Posterior vena cava (tissue), 2 donors: ENCODE measurements around the gene RSPH10B2. TPM values are rescaled to one million over a fixed set of nuclear protein-coding genes. Genes with fewer than 3 reads are reported as not detected.
A peak's percentile ranks its signal among the peaks of the same experiment; 100 is the strongest.
"Not testable (repeated sequence)": the region's sequence is repeated elsewhere in the genome, so short reads cannot be mapped to it uniquely, and the experiment has no call there.

Experiments
- DNase-seq: peaks from one replicate; pipeline ENCODE4 v3.0.0-alpha.2; 2020; ENCODE audit warnings: low spot score
- intact Hi-C, 2 donors: fragments of 100-400 bp; cut with DNase I; formaldehyde crosslinking; loops; one replicate each; pipeline versions ENCODE4 v1.14.1 to v1.14.2; 2022 to 2023
- total RNA-seq, 2 donors: library from RNA; stranded (reverse); fragmentation: NEBNext Ultra II Directional; extraction: Animal tissue kit (Norgen Biotek cat#: 25700); gene quantifications; one replicate each; pipeline ENCODE4 v1.2.1, GENCODE V29; 2021
- donor health status: DM: yes; HTN: yes; CAD: no.
- donor health status: DM: yes; HTN: yes; CAD: no.

The RSPH10B2 gene
- total RNA-seq, 2 donors from 2014 or later, result 0.33 TPM; not detected in 1

DNA sequence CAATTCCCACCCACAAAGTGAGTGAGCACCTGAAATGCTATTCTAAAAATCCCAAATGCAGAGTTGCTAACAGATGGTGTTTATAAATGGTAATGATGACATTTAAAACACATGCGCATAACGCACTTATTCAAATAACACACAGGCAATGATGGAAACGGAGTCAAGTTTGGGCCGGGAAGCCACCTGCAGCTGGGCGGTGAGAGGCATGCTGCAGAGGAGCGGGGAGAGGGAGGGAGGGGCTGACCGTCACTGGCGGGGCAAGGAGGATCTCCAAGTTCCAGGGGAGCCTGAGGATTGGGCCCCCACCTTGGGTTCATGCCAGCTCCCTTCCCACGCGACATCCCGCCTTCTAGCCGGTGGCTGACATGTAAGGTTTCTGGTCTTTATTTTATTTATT is 7.3 kb downstream of the RSPH10B2 start:
- intact Hi-C loops, DNase-seq: not testable (repeated sequence)

DNA sequence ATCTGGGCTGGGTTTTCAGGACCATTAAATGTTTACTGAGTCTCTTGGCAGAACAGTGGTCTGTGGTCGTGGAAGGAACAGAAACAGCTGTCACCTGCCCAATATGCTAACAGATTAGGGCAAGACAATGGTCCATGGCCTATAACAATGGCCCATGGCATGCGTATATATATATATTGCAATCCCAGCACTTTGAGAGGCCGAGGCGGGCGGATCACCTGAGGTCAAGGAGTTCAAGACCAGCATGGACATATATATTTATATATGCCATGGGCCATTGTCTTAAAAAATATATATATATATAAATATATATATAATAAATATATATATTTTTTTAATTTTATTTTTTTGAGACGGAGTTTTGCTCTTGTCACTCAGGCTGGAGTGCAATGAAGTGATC is 27.7 kb downstream of the RSPH10B2 start:
- DNase-seq, intact Hi-C loops: not testable (repeated sequence)

DNA sequence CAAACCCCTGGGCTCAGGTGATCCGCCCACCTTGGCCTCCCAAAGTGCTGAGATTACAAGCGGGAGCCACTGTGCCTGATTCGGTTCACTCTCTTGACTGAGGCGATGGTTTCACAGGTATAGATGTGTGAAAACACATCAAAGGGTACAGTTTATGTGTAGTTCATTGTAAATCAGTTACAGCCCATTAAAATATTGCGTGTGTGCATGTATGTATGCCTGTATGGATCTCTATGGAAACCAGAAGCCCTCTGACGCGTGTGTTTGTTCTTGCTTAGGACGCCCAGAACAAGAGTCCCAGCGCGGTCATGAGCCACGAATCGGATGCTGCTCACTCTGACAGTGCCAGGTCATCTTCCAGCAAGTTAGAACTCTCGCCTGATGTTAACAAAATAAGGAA is 35.5 kb downstream of the RSPH10B2 start:
- intact Hi-C loops, DNase-seq: not testable (repeated sequence)

DNA sequence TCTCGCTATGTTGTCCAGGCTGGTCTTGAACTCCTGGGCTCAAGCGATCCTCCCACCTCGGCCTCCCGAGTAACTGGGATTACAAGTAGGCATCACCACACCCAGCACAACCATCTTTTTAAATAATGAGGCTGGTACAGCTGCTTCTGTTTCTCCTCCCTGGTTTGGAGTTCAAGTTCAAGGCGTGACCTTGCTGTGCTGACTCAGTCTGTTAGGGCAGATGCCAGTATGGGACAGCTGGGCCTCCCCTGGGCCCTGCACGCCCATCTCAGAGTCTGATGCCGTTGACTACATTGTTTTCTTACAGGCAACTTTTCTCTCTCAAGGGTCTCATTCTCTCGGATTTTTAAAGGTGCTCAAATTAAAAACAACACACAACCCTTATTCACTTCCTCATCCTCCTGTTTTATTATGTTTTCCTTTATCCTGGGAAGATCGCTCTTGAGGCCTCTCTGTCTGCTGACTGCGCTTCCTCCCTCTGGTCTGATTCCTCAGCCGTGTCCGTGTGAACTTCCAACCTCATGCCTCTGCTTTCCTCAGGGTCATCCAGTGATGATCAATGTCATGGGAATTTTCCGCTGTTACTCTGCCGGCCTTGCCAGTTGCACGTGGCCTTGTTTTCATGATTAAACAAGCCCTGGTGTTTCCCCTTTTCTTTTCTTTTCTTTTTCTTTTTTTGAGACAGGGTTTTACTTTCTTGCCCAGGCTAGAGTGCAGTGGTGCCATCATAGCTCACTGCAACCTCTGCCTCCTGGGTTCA is 38.4 kb downstream of the RSPH10B2 start:
- intact Hi-C loops, DNase-seq: not testable (repeated sequence)

DNA sequence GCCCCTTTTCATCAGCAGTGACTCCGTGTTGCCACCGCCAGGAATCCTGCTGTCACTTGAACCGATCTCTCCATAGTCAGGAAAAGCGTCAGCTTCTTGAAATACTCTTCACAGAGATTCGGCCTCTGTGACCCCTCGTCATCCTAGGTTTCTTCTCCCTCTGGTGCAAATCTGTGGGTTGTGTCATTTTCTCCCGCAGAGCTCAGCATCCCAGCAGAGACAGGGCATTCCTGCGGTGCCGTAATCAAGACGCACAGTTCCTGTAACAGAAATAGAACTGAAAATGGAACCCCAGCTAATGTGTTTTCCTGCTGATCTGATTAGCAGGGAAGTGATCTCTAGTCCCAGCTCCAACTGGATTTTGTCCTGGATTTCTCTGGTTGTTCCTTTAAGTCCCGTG is 40.4 kb downstream of the RSPH10B2 start:
- DNase-seq, intact Hi-C loops: not testable (repeated sequence)

DNA sequence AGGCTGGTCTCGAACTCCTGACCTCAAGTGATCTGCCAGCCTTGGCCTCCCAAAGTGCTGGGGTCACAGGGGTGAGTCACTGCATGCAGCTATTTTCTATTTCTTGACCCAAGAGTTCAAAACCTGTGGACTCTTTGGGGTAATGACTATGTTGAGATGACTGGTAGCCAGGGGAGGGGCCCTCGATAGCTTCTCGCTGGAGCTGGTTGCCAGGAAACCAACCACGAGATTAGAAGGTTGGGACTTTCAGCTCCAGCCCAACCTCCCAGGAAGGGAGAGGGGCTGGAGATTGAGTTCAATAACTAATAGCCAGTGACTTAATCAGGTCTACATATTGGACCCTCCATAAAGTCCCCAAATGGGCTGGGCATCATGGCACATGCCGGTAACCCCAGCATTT is 43.3 kb downstream of the RSPH10B2 start:
- intact Hi-C loops, result not testable (repeated sequence)

DNA sequence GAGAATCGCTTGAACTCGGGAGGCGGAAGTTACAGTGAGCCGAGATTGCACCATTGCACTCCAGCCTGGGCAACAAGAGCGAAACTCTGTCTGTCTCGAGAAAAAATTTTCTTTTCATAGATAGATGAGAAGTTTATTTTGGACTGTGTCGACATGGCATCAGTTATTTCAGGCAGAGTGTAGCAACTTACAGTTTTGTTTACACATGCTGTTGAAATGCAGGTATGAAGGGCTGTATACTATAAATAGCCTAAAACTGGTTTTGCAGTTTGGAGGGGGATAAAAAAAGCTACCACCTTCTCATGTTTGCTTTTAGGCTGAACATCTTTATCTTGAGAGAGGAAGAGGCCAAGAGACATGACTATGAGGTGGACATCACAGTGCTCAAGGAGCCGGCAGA is 44.1 kb downstream of the RSPH10B2 start:
- DNase-seq, intact Hi-C loops: not testable (repeated sequence)

More for the DNA sequence above, 43.3 kb downstream of the RSPH10B2 start:
- DNase-seq, result not testable (repeated sequence)

DNA sequence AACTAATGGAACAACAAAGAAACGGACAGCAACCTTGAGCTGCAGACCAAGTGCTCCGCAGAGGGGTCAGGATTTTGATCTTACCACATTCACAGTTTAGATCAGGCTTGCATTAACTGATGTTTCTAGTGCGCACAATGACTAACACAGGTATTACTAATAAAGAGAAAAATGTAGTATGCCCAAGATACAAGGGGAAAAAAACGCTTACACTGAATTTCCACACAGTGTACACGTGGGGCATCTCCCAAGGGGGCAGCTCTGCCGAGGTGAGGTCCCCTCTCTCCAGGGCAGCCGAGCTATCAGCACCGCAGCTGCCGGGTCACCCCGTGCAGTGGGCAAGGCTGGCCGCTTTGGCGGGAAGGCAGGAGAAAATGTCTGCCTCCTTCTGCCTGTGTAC is 46.0 kb downstream of the RSPH10B2 start:
- intact Hi-C loops, DNase-seq: not testable (repeated sequence)

DNA sequence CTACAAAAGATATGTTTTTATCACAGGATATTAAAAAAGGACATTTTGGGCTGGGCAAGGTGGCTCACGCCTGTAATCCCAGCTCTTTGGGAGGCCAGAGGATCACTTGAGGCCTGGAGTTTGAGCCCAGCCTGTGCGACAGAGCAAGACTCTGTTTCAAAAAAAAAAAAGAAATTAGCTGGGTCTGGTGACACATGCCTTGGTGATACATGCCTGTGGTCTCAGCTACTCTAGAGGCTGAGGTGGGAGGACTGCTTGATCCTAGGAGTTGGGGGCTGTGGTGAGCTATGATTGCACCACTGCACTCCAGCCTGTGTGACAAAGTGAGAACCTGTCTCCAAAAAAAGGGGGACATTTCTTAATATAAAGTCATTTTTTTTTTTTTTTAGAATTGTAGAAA is 46.4 kb downstream of the RSPH10B2 start:
- DNase-seq, intact Hi-C loops: not testable (repeated sequence)

DNA sequence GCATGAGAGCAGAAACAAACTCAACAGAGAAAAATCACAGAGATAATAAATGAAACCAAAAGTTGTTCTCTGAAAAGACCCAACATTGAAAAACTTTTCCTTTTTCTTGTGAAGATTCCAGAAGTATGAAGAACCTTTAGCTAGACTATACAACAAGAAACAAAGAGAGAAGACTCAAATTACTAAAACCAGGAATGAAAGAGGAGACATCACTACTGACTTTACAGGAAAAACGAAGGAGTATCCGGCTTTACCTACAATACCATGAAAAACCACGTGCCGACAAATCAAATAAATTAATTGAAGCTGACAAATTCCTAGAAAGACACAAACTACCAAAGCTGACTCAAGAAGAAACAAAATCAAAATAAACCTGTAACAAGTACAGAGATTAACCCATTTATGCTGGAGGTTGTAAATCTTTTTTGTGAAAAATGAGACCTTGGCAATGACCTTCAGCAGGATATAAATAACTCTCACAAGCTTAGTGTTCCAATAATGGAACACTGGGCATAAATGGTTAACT is 53.6 kb downstream of the RSPH10B2 start:
- intact Hi-C loops, DNase-seq: not testable (repeated sequence)

DNA sequence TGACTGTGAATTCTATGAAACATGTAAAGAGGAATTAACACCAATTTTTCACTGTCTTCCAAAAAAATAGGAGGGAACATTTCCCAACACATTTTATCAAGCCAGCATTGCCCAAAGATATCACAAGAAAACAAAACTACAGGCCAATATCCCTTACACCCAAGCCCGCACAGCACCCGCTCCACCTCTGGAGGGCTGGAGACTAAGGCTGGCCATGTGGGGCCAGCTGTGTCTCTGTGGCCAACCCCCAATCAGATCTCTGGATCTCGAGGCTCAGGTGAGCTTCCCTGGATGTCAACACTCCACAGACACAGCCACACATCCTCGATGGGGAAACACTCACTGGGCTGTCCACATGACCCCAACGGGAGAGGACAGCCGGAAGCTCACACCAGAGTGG is 54.1 kb downstream of the RSPH10B2 start:
- intact Hi-C loops, DNase-seq: not testable (repeated sequence)

DNA sequence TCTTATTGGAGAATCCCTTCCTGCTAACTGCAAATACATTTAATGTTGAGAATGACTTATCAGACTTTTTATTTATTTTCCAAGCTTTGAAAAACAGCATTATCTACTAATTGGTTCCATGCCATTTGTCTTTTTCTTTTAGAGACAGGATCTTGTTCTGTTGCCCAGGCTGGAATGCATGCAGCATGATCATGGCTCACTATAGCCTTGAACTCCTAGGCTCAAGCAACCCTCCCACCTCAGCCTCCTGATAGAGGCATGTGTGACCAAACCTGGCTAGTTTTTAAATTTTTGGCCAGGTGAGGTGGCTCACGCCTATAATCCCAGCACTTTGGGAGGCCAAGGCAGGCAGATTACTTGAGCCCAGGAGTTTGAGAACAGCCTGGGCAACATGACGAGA is 59.1 kb downstream of the RSPH10B2 start:
- intact Hi-C loops, DNase-seq: not testable (repeated sequence)

DNA sequence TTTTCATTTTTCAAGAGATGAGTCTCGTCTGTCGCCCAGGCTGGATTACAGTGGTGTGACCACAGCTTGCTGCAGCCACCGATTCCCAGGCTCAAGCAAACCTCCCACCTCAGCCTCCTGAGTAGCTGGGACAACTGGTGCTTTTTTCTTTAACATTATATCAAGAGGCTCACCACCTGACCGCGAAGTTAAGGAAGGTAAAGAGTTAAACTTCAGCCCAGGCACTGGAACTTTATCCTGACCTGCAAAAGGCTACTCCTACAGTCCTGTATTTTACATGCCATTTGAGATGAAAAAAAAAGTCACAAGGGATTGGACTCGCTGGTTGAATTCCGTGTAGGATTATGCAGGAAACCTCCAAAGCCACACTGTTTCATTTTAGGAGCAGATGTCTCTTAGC is 61.6 kb downstream of the RSPH10B2 start:
- DNase-seq, intact Hi-C loops: not testable (repeated sequence)

DNA sequence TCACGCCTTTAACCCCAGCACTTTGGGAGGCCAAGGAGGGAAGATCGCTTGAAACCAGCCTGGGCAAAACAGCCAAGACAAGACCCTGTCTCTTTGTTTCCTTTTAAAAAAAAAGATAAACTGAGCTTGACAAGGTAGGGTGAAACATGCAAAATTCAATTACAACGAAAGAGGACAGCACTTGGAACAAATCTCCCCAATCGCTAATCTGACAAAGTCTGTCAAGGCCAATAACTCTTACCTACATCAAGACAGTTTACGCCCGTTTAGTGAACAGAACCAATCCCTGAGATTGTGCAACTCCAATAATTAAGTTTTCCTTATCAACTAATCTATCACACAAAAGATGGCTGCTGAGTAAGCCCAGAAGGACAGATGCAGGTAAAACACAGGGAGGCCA is 67.7 kb downstream of the RSPH10B2 start:
- intact Hi-C loops, DNase-seq: not testable (repeated sequence)

DNA sequence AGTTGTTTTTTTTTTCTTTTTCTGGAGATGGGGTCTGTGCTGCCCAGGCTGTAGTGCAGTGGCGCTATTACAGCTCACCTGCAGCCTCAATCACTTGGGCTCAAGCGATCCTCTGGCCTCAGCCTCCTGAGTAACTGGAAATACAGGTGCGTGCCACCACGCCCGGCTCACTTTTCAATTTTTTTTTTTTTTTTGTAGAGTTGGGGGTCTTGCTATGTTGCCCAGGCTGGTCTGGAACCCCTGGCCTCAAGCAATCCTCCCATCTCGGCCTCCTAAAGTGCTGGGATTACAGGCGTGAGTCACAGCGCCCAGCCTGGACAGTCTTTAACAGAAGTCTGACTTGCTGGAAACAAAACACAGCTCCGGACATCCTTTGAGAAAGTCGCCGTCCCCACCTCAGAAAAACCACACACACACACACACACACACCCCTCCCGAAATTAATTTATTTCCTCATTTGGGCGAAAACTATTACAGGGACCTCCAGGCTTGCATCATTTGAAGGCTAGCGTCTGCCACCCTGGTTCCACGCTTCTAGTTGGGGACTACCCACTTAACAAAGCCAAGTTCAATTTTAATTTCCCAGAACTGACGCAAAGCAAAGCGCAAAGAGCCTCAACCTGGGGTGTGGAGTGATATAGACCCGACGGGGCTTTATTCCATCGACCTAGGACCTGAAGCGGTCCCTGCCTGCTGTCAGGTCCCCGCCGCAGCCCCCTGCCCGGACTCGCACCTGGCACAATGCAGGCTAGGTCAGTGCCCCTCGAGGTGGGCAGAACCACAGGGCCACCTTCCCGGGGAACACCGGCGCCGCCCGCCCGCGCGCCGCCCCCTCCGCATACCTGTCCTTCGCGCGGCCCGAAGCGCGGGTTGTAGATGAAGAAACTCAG is 71.6 kb downstream of the RSPH10B2 start:
- DNase-seq, intact Hi-C loops: not testable (repeated sequence)

DNA sequence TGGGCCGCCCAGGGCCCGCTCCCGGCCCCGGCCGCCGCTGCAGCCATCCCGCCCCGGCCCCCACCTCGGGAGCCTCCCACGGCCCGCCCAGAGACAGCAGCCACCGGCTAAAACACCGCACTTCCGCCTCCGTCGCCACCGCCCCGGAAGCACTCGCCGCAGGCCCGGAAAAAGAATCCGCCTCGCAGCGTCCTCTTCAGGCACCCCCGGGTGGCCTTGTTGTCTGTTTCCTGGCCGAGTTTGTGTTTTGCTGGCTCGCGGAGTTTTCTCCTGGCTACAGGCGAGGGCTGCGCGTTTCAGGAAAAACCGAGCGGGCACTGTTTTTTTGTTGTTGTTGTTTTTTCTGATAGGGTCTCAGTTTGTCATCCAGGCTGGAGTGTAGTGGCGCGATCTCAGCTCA is 72.2 kb downstream of the RSPH10B2 start, which contains the start of gene CCZ1B:
TSS of gene CCZ1B (minus strand) at position 125 of the 400 bp plus-strand sequence. CDS start at position 47, 78 bp downstream.
- intact Hi-C loops, result not testable (repeated sequence)
- DNase-seq, result peak; percentile 93

DNA sequence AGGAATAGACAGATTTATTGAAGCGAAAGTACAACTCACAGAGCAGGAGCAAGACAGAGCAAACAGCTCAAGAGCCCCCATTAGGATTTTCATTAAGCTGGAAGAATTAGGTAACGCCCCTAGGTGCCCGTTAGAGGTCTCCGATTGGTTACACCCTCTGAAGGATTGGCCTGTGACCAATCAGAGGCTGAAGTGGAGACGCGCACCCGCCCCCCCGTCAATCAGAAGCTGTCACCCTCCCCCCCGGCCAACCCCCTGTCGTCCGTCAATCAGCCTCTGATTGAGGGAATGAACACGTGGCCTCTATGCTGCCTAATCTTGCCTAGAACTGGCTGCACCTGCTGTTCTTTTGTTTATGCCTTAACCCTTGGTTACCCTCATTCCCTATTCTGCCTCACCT is 73.3 kb downstream of the RSPH10B2 start:
- intact Hi-C loops, DNase-seq: not testable (repeated sequence)

DNA sequence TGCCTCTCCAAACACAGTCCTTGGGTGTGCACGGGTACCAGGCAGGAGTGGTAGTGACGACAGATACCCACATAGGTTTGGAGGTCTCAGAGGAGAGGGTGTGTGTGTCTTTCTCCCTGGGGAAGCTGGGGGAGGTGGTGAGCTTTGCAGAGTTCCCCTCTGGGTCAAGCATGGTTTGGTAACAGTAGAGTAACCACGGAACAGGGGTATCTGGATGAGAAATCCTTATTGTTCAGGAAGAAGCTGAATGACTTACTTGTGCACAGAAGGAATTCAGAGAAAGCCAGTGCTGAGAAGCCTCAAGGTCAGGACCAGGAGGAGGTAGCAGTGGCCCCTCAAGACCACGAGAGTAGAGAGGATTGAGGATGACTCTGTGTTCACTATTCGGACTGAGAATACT is 75.7 kb downstream of the RSPH10B2 start:
- DNase-seq, intact Hi-C loops: not testable (repeated sequence)

DNA sequence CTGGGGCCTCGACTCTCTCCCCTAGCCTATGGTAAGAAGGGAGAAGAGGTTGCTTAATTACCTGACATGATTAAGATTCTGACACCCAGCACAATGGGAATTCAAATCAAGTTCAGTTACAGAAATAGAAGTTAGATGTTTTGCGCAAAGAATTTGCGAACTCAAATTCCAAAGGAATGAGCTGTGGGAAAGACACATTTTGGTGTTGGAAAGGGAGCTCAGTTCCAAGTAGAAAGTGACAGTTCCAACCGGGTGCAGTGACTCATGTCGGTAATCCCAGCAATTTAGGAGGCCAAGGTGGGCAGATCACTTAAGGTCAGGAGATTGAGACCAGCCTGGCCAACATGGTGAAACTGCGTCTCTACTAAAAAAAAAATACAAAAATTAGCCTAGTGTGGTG is 76.1 kb downstream of the RSPH10B2 start:
- DNase-seq, intact Hi-C loops: not testable (repeated sequence)
